ENCODE data around the gene RNF223. TPM values are rescaled to one million over a fixed set of nuclear protein-coding genes. Genes with fewer than 3 reads are reported as not detected.

Gene RNF223
- total RNA-seq, 2 donors from 2014 or later = not detected

DNA sequence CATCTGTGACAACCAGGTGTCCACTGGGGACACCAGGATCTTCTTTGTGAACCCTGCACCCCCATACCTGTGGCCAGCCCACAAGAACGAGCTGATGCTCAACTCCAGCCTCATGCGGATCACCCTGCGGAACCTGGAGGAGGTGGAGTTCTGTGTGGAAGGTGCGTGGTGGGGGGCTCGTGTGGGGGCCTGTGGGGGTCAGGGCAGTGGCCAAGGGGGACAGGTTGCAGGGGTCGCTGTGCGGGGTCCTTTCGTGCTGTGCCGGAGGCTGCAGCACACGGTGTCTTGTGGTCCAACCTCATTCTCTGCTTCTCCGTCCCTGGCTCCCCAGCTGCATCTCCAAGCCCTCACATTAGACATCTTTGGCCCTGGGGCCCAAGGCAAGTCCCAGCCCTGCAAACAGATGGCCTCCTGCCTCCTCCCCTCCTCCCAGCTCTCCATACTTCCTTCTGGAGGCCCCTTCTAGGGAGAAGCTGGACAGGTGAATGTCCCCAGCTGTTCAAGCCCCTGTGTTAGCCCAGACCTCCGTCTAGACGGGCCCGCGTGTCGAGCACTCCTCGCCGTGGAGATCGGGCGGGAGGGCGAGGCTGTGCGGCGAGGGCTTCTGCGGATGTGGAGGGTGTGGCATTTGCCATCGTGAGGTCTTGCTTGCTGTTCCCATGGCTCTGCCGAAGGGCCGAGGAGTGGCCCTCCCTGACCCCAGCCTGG lies 51.6 kb downstream of the RNF223 start:
- Histone ChIP-seq H3K27me3 (no peaks in the 10 kb centered on the region), H3K9me3 (no peaks in the 10 kb centered on the region), H3K36me3 (no peaks in the 10 kb centered on the region), H3K27ac (no peak overlapping the region), H3K4me1 (peaks cover 0 to 58% of the 10 kb centered on the region in 2 donors), H3K4me3 (no peak overlapping the region)
- TF ChIP-seq, protein P1, sequence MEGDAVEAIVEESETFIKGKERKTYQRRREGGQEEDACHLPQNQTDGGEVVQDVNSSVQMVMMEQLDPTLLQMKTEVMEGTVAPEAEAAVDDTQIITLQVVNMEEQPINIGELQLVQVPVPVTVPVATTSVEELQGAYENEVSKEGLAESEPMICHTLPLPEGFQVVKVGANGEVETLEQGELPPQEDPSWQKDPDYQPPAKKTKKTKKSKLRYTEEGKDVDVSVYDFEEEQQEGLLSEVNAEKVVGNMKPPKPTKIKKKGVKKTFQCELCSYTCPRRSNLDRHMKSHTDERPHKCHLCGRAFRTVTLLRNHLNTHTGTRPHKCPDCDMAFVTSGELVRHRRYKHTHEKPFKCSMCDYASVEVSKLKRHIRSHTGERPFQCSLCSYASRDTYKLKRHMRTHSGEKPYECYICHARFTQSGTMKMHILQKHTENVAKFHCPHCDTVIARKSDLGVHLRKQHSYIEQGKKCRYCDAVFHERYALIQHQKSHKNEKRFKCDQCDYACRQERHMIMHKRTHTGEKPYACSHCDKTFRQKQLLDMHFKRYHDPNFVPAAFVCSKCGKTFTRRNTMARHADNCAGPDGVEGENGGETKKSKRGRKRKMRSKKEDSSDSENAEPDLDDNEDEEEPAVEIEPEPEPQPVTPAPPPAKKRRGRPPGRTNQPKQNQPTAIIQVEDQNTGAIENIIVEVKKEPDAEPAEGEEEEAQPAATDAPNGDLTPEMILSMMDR (IDR thresholded peaks at IDR 0.05) = no peak
- no peak for DNase-seq (ENCODE audit: low spot score)

DNA sequence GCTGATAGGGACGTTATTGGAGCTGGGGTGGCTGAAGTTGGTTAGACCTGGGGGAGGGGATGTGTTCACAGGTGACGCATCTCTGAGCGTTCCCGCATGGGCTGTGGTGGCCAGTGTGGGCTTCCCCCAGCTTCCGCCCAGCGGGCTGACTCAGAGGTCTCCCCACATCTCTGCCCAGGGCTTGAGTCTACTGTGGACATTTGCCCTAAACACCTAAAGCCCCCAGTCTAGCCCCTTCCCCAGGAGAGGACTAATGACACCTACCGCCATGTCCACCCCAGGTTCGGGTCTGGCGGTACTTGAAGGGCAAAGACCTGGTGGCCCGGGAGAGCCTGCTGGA lies 52.2 kb downstream of the RNF223 start:
- H3K4me1 ChIP-seq = peaks cover 0 to 57% of the 10 kb centered on the region in 2 donors
- H3K36me3 ChIP-seq = no peaks in the 10 kb centered on the region
- no peak for DNase-seq (ENCODE audit: low spot score)
- TF ChIP-seq, protein P1 (IDR thresholded peaks at IDR 0.05) = no peak
- H3K27me3 ChIP-seq = no peaks in the 10 kb centered on the region
- H3K4me3 ChIP-seq = no peak overlapping the region
- H3K9me3 ChIP-seq = no peaks in the 10 kb centered on the region
- no peak overlapping the region for H3K27ac ChIP-seq

DNA sequence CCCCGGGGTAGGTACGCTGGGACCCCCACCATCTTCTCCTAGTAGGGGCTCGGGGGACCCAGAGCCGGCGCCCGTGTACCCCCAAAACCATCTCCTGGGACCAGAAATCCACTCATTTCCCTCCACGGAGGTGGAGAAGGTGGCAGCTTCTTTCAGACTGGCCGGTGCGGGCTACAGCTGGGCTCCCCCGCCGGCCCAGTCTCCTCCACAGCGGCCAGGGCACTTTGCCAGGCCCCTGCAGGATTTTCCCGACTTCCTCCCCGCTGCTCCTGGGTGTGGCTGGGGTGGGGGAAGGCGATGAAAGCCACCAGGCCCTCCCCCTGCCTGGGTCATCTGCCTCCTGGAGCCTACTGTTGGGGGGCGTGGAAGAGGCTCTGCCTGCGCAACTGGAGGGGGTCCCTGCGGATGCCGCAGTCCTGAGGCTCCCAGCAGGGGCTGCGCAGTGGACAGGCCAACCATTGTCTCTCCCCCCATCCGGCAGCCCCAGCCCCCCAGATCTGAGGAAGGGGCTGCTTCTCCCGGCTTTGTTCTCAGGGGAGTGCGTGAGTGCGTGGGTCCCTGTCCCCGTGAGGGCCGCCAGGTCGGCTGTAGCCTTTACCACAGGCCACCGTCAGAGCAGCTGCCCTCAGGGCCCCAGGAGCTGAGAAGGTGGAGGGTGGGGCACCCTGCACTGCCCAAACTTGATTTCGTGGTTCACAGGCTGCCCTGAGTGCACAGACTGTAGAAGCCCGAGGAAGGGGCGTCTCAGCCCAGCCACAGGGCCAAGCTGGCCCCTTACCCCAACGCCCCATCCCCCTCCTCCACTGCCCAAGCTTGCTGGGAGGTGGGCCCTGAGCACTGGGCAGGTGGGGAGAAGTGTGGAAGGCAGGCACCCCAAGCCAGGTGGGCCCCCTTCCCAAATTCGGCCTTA lies 52.8 kb downstream of the RNF223 start:
- H3K9me3 ChIP-seq = no peaks in the 10 kb centered on the region
- H3K27me3 ChIP-seq = no peaks in the 10 kb centered on the region
- peak overlapping the region in 1 of 2 donors; percentile 87 for H3K27ac ChIP-seq
- H3K36me3 ChIP-seq = no peaks in the 10 kb centered on the region
- TF ChIP-seq, protein P1 (IDR thresholded peaks at IDR 0.05) = no peak
- peaks cover 0 to 51% of the 10 kb centered on the region in 2 donors for H3K4me1 ChIP-seq
- H3K4me3 ChIP-seq = peak overlapping the region; percentile 69 to 76
- DNase-seq (ENCODE audit: low spot score) = no peak

Other genes starting within 250 kb of the RNF223 start
- gene SAMD11, start 150.4 kb downstream of the RNF223 start, total RNA-seq = 1 to 10 TPM; 2.7 to 6.4 TPM
- gene NOC2L, start 115.0 kb downstream of the RNF223 start, total RNA-seq = 10 to 100 TPM; 29.5 to 38.8 TPM
- 1 to 10 TPM; 2.4 to 2.9 TPM for gene KLHL17, start 113.7 kb downstream of the RNF223 start, total RNA-seq
- under 1 TPM in 1 of 2 donors, not detected in 1; 0.59 TPM for gene PLEKHN1, start 107.8 kb downstream of the RNF223 start, total RNA-seq
- 10 to 100 TPM; 22.0 to 61.8 TPM for gene PERM1, start 92.2 kb downstream of the RNF223 start, total RNA-seq
- gene HES4, start 74.2 kb downstream of the RNF223 start, total RNA-seq = 10 to 100 TPM; 31.8 to 68.4 TPM
- 10 to 100 TPM; 26.8 to 32.2 TPM for gene ISG15, start 60.8 kb downstream of the RNF223 start, total RNA-seq
- gene AGRN, start 54.2 kb downstream of the RNF223 start, total RNA-seq = 10 to 100 TPM; 22.5 to 27.9 TPM
- gene C1orf159, start 41.8 kb upstream of the RNF223 start, total RNA-seq = 1 to 10 TPM; 4.4 to 4.6 TPM
- not detected for gene TTLL10, start 99.6 kb upstream of the RNF223 start, total RNA-seq
- under 1 TPM in 1 of 2 donors, not detected in 1; 0.55 TPM for gene TNFRSF18, start 132.3 kb upstream of the RNF223 start, total RNA-seq
- under 1 TPM; 0.59 to 0.79 TPM for gene TNFRSF4, start 139.8 kb upstream of the RNF223 start, total RNA-seq
- gene SDF4, start 157.7 kb upstream of the RNF223 start, total RNA-seq = 100 to 1,000 TPM; 120 to 128 TPM
- gene B3GALT6, start 157.9 kb upstream of the RNF223 start, total RNA-seq = 10 to 100 TPM; 16.1 to 19.7 TPM
- gene C1QTNF12, start 172.4 kb upstream of the RNF223 start, total RNA-seq = not detected
- gene UBE2J2, start 199.5 kb upstream of the RNF223 start, total RNA-seq = 10 to 100 TPM; 27.5 to 33.5 TPM
- gene SCNN1D, start 206.1 kb upstream of the RNF223 start, total RNA-seq = under 1 TPM; 0.59 to 0.79 TPM
- 10 to 100 TPM; 19.5 to 20.4 TPM for gene ACAP3, start 233.6 kb upstream of the RNF223 start, total RNA-seq
- 10 to 100 TPM; 14.5 to 24.8 TPM for gene PUSL1, start 234.3 kb upstream of the RNF223 start, total RNA-seq